Colonic mucosa (tissue), 4 donors: ENCODE data around the gene TANC1. TPM values are rescaled to one million over a fixed set of nuclear protein-coding genes. Genes with fewer than 3 reads are reported as not detected.
A peak's percentile ranks its signal among the peaks of the same experiment; 100 is the strongest.
"Not testable (repeated sequence)": the region's sequence is repeated elsewhere in the genome, so short reads cannot be mapped to it uniquely, and the experiment has no call there.

Experiments used
- DNase-seq: peaks from one replicate; pipeline ENCODE4 v3.0.0-alpha.2; 2020
- H3K27ac ChIP-seq: fragments of 200-600 bp; one replicate; pipeline ENCODE4 v1.8.0; 2021
- H3K27me3 ChIP-seq: fragments of 200-600 bp; one replicate; pipeline ENCODE4 v1.8.0; 2021
- H3K36me3 ChIP-seq: fragments of 200-600 bp; one replicate; pipeline ENCODE4 v1.8.0; 2021
- H3K4me1 ChIP-seq: fragments of 200-600 bp; one replicate; pipeline ENCODE4 v1.8.0; 2021; ENCODE audit warnings: mild to moderate bottlenecking
- H3K4me3 ChIP-seq: fragments of 200-600 bp; one replicate; pipeline ENCODE4 v1.8.0; 2021
- H3K9ac ChIP-seq, 2 donors: one replicate each; pipeline ENCODE4 v1.7.0; 2013; ENCODE audit warnings: control low read depth in 2 of 2, low read depth in 2 of 2, low read length in 2 of 2
- H3K9me3 ChIP-seq: fragments of 200-600 bp; one replicate; pipeline ENCODE4 v1.8.0; 2021
- intact Hi-C: fragments of 100-400 bp; cut with DNase I; formaldehyde crosslinking; loops from one replicate; pipeline ENCODE4 v1.14.1; 2022
- total RNA-seq, 2 donors: library from RNA; stranded (reverse); fragmentation: NEBNext Ultra II Directional in 1 of 2; extraction: Animal tissue kit (Norgen Biotek cat#: 25700) in 1 of 2; gene quantifications; one replicate each; pipeline ENCODE4 v1.2.1, GENCODE V29; 2021
- TF ChIP-seq, protein P1 (sequence below): fragments of 200-600 bp; IDR thresholded peaks from one replicate; pipeline ENCODE4 v1.8.0; 2022; ENCODE audit warnings: antibody characterized with exemption, mild to moderate bottlenecking
- donor health status: healthy.
- donor health status: DM: no; HTN: no; CAD: no.
- donor health status: DM: no; HTN: no; CAD: no.

The TANC1 gene
- total RNA-seq, 2 donors from 2014 or later = 28.3 to 32.7 TPM

DNA sequence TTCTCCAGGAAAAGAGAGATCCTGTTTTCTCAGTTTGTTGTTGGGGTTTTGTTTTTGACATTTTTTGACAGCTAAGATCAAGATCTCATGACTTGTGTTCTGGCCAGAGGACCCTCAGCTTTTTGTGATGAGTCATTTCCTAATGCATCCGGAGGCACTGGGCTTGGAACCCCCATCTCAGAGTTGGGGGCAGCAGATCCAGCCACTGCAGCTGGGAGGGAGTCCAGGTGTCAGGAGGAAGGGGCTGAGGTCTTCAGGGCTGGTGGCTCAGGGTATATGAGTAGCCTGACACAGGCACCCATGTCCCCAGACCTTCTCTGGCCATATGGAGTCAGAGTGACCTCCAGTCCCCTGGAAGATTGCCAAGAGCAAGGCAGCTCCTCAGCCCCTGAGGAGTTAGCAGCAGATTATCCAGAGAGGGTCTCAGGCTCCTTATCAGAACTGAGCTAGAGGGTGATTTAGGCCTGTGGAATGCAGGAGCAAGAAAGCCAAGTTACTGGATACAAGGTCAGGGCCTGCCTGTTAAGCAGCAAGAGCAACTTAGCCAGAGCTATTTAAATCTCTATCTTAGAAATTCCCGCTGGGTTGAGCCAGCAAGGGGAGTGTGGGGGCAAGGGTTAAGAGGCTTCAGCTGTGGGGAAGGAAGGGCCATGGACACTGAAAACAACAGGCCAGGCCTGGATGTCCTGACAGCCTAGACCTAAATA, 62.4 kb downstream of the TANC1 start:
- intact Hi-C loops = no loop called here
- no peaks in the 10 kb centered on the region for H3K4me1 ChIP-seq
- H3K27ac ChIP-seq = peak overlapping the region; percentile 50
- H3K36me3 ChIP-seq = no peaks in the 10 kb centered on the region
- peak; percentile 41 for DNase-seq
- H3K9me3 ChIP-seq = no peaks in the 10 kb centered on the region
- H3K27me3 ChIP-seq = no peaks in the 10 kb centered on the region
- TF ChIP-seq, protein P1, sequence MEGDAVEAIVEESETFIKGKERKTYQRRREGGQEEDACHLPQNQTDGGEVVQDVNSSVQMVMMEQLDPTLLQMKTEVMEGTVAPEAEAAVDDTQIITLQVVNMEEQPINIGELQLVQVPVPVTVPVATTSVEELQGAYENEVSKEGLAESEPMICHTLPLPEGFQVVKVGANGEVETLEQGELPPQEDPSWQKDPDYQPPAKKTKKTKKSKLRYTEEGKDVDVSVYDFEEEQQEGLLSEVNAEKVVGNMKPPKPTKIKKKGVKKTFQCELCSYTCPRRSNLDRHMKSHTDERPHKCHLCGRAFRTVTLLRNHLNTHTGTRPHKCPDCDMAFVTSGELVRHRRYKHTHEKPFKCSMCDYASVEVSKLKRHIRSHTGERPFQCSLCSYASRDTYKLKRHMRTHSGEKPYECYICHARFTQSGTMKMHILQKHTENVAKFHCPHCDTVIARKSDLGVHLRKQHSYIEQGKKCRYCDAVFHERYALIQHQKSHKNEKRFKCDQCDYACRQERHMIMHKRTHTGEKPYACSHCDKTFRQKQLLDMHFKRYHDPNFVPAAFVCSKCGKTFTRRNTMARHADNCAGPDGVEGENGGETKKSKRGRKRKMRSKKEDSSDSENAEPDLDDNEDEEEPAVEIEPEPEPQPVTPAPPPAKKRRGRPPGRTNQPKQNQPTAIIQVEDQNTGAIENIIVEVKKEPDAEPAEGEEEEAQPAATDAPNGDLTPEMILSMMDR = no peak
- H3K4me3 ChIP-seq = no peak overlapping the region
- H3K9ac ChIP-seq = no peak overlapping the region

DNA sequence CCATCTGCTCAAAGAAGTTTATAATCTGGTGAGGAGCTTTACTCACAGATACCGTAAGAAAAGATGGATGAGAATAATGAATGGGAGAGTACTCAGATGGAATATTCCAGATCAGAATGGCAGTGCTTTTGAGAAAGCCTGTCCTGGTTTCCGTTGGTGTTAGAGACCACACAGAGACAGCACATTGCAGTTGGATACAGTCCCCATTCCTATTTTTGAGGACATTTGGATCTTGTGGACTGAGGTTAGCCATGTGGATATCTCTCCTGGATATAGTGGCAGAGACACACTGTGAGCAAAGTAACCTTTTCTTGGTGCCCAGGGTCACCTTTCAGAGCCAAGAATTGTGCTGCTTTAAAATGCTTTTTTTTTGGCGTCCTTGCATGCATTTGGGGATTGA, 63.7 kb downstream of the TANC1 start:
- Histone ChIP-seq H3K9me3 (no peaks in the 10 kb centered on the region), H3K4me3 (no peak overlapping the region), H3K36me3 (no peaks in the 10 kb centered on the region), H3K9ac (no peak overlapping the region), H3K27ac (no peak overlapping the region), H3K27me3 (no peaks in the 10 kb centered on the region), H3K4me1 (no peaks in the 10 kb centered on the region)
- DNase-seq = no peak
- intact Hi-C loops = no loop called here
- TF ChIP-seq, protein P1 = no peak

DNA sequence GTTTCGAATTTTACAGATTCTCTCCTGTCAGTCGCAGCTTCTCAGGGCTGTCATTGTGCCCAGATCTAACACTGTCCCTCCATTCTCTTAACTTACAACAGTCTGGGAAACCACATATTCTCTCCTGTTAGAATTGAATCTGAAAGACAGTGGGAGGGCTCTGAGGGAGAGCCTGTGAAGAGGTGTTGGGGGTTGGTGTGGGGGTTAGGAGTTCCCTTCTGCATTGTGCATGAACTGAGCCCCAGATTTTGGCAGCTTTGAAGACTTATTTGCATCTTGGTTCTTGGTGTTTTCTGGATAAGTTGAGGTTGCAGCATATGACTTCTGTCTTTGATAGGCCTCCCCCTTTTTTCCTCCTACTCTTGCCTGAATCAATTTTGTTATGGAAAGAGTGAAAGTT, 64.1 kb downstream of the TANC1 start:
- TF ChIP-seq, protein P1 = no peak

DNA sequence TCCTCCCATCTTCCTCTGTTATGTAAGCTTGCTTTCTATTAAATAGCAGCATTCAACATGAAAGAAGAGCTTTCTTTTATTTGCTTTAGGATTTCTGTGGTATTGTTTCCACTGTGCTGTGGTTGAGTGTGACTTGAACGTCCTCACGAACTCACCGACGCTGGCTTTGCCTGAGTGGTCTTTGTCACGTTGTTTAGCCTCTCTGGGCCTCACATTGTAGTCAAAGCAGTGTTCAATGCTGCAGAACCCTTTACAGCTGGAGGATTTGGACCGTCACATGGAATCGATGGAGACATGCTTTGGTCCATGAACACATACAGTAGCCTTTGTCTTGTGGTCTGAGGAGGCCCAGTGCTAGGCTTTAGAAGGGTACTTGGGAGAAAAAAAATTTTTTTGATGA, 66.3 kb downstream of the TANC1 start:
- Histone ChIP-seq H3K4me3 (no peak overlapping the region), H3K27ac (no peak overlapping the region), H3K36me3 (no peaks in the 10 kb centered on the region), H3K9ac (no peak overlapping the region), H3K27me3 (no peaks in the 10 kb centered on the region), H3K4me1 (no peaks in the 10 kb centered on the region), H3K9me3 (no peaks in the 10 kb centered on the region)
- TF ChIP-seq, protein P1 = no peak
- intact Hi-C loops = loop anchor here (5.0 kb wide), 1 partner anchor 83 kb away; no protein-coding TSS in a partner anchor
- no peak for DNase-seq

More for the DNA sequence above, 64.1 kb downstream of the TANC1 start:
- intact Hi-C loops = no loop called here
- no peak overlapping the region for H3K4me3 ChIP-seq
- H3K27me3 ChIP-seq = no peaks in the 10 kb centered on the region
- no peaks in the 10 kb centered on the region for H3K36me3 ChIP-seq
- no peak for DNase-seq
- H3K27ac ChIP-seq = no peak overlapping the region
- no peak overlapping the region for H3K9ac ChIP-seq
- H3K9me3 ChIP-seq = no peaks in the 10 kb centered on the region
- no peaks in the 10 kb centered on the region for H3K4me1 ChIP-seq

DNA sequence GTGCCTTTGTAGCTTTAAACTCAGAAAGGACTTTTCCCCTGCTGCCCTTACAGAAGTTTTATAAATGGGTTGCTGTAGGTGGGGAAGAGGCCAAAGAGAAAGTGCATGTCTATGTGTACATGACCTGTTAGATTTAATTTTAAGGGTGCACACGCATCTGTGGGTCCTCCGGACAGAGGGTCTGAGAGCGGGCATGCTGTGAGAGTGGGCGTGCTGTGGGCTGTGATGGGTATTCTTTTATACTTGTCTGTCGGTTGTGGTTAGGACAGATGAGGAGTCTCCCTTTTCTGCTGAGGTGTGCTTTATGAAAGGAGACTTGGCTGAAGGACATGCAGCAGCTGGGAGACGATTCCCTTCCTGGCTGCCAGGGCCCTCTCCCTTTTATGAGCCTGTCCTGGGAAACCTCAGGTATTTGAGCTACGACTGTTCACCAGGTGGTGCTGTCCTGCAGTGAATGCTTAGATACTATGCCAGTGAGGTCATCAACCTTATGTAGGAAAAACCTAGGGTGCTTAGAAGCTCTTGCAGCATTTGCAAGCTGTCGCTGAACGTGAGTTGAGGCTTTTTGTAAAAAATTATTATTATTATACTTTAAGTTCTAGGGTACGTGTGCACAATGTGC, 67.5 kb downstream of the TANC1 start:
- Histone ChIP-seq H3K27ac (peak overlapping the region; percentile 27), H3K9ac (no peak overlapping the region), H3K9me3 (no peaks in the 10 kb centered on the region), H3K27me3 (no peaks in the 10 kb centered on the region), H3K36me3 (no peaks in the 10 kb centered on the region), H3K4me1 (no peaks in the 10 kb centered on the region), H3K4me3 (no peak overlapping the region)
- intact Hi-C loops = loop anchor here (5.0 kb wide), 1 partner anchor 81 kb away; no protein-coding TSS in a partner anchor
- peak; percentile 65 for DNase-seq
- TF ChIP-seq, protein P1 = no peak

DNA sequence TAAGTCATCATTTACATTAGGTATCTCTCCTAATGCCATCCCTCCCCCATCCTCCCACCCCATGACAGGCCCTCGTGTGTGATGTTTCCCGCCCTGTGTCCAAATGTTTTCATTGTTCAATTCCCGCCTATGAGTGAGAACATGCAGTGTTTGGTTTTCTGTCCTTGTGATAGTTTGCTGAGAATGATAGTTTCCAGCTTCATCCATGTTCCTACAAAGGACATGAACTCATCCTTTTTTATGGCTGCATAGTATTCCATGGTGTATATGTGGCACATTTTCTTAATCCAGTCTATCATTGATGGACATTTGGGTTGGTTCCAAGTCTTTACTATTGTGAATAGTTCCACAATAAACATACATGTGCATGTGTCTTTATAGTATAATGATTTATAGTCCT, 68.0 kb downstream of the TANC1 start:
- H3K9me3 ChIP-seq, H3K27me3 ChIP-seq, H3K4me1 ChIP-seq, H3K4me3 ChIP-seq, DNase-seq, H3K36me3 ChIP-seq, H3K9ac ChIP-seq, H3K27ac ChIP-seq: not testable (repeated sequence)
- intact Hi-C loops = loop anchor here (5.0 kb wide), 1 partner anchor 81 kb away; no protein-coding TSS in a partner anchor

DNA sequence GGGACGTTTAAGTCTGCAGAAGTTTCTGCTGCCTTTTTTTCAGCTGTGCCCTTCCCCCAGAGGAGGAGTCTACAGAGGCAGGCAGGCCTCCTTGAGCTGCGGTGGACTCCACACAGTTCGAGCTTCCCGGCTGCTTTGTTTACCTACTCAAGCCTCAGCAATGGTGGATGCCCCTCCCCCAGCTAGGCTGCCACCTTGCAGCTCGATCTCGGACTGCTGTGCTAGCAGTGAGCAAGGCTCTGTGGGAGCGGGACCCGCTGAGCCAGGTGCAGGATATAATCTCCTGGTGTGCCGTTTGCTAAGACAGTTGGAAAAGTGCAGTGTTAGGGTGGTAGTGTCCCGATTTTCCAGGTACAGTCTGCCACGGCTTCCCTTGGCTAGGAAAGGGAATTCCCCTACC, 72.9 kb downstream of the TANC1 start:
- H3K36me3 ChIP-seq, DNase-seq, H3K4me1 ChIP-seq, intact Hi-C loops, H3K4me3 ChIP-seq, H3K27ac ChIP-seq, H3K27me3 ChIP-seq, H3K9me3 ChIP-seq, H3K9ac ChIP-seq: not testable (repeated sequence)
